ENCODE data around the gene OMA1.

DNA sequence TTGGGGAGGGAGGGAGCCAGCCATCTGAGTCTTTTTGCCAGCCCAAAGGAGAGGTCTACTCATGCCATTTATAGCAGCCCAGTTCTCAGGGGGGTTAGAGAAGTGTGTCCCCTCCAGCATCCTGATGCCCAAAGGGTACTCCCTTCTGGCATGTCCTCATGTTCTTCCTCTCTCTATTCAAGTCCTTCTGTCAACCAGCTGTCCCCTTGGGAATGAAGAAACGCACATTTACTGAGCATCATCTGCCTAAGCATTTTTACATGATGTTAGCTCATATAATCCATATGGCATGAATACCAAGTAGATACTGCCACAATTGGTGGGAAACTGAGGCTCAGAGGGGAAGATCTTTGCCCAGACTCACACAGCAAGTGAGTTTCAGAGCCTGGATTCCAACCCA lies 45.3 kb upstream of the OMA1 start:
- TF ChIP-seq, protein P1, sequence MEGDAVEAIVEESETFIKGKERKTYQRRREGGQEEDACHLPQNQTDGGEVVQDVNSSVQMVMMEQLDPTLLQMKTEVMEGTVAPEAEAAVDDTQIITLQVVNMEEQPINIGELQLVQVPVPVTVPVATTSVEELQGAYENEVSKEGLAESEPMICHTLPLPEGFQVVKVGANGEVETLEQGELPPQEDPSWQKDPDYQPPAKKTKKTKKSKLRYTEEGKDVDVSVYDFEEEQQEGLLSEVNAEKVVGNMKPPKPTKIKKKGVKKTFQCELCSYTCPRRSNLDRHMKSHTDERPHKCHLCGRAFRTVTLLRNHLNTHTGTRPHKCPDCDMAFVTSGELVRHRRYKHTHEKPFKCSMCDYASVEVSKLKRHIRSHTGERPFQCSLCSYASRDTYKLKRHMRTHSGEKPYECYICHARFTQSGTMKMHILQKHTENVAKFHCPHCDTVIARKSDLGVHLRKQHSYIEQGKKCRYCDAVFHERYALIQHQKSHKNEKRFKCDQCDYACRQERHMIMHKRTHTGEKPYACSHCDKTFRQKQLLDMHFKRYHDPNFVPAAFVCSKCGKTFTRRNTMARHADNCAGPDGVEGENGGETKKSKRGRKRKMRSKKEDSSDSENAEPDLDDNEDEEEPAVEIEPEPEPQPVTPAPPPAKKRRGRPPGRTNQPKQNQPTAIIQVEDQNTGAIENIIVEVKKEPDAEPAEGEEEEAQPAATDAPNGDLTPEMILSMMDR (IDR thresholded peaks at IDR 0.05), result no peak
- no peak for TF ChIP-seq EP300 (IDR thresholded peaks at IDR 0.05)
- TF ChIP-seq POLR2A (IDR thresholded peaks at IDR 0.05), result no peak
- TF ChIP-seq POLR2AphosphoS5 (IDR thresholded peaks at IDR 0.05), result no peak
